ENCODE results near the gene NDP.

NDP gene

GRCh38 chrX:43963726-43964125 is 9.5 kb downstream of the NDP start:
- no peak for TF ChIP-seq CTCF (conservative IDR thresholded peaks at IDR 0.05; ENCODE audit: low read depth, low read length)
- H3K4me3 ChIP-seq (ENCODE audit: low read depth, low read length) = no peak overlapping the region

GRCh38 chrX:43962636-43963035 is 10.6 kb downstream of the NDP start:
- no peak for TF ChIP-seq CTCF (conservative IDR thresholded peaks at IDR 0.05; ENCODE audit: low read depth, low read length)
- no peak overlapping the region for H3K4me3 ChIP-seq (ENCODE audit: low read depth, low read length)
- DNase-seq (ENCODE audit: low read depth) = no peak

More at GRCh38 chrX:43963726-43964125, 9.5 kb downstream of the NDP start:
- no peak for DNase-seq (ENCODE audit: low read depth)

- peak; percentile 19 for TF ChIP-seq CTCF (conservative IDR thresholded peaks at IDR 0.05; ENCODE audit: low read depth, low read length)
- no peak for DNase-seq (ENCODE audit: low read depth)
- no peak overlapping the region for H3K4me3 ChIP-seq (ENCODE audit: low read depth, low read length)
These were observed 11.5 kb downstream of the NDP start for GRCh38 chrX:43961699-43962098.

GRCh38 chrX:43958529-43958928 is 14.7 kb downstream of the NDP start:
- DNase-seq (ENCODE audit: low read depth) = peak; percentile 87
- H3K4me3 ChIP-seq (ENCODE audit: low read depth, low read length) = no peak overlapping the region
- TF ChIP-seq CTCF (conservative IDR thresholded peaks at IDR 0.05; ENCODE audit: low read depth, low read length) = peak; percentile 79

GRCh38 chrX:43956034-43956433 is 17.2 kb downstream of the NDP start:
- no peak for TF ChIP-seq CTCF (conservative IDR thresholded peaks at IDR 0.05; ENCODE audit: low read depth, low read length)
- DNase-seq (ENCODE audit: low read depth) = no peak
- H3K4me3 ChIP-seq (ENCODE audit: low read depth, low read length) = no peak overlapping the region

GRCh38 chrX:43953218-43953617 is 20.0 kb downstream of the NDP start:
- no peak overlapping the region for H3K4me3 ChIP-seq (ENCODE audit: low read depth, low read length)
- no peak for TF ChIP-seq CTCF (conservative IDR thresholded peaks at IDR 0.05; ENCODE audit: low read depth, low read length)
- no peak for DNase-seq (ENCODE audit: low read depth)

- H3K4me3 ChIP-seq (ENCODE audit: low read depth, low read length) = no peak overlapping the region
- TF ChIP-seq CTCF (conservative IDR thresholded peaks at IDR 0.05; ENCODE audit: low read depth, low read length) = peak; percentile 45
- DNase-seq (ENCODE audit: low read depth) = no peak
These were observed 23.5 kb downstream of the NDP start for GRCh38 chrX:43949669-43950068.

Measured in choroid plexus epithelial cell (primary cell).